AG10803 (cell line): ENCODE measurements around the gene GLRA3.

ENCODE experiments used
- DNase-seq: peaks from one replicate; pipeline ENCODE4 v3.0.0; 2010; ENCODE audit warnings: low read depth
- H3K4me3 ChIP-seq: 2 replicates; pipeline ENCODE4 v1.5.1; 2011; ENCODE audit warnings: mild to moderate bottlenecking, low read length, control low read depth
- TF ChIP-seq, protein P1 (sequence below): conservative IDR thresholded peaks from 2 replicates; pipeline ENCODE4 v1.5.1; 2011; ENCODE audit warnings: mild to moderate bottlenecking, low read length, control low read depth, inconsistent platforms

Gene GLRA3

DNA sequence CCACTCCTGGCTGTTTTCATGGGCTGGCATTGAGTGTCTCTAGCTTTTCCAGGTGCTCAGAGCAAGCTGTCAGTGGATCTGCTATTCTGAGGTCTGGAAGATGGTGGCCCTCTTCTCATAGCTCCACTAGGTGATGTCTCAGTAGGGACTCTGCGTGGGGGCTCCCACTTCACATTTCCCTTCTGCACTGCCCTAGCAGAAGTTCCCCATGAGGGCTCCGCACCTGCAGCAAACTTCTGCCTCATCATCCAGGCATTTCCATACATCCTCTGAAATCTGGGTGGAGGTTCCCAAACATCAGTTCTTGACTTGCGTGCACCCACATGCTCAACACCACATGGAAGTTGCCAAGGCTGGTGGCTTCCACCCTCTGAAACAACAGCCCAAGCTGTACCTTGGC is 13.8 kb downstream of the GLRA3 start:
- TF ChIP-seq, protein P1, sequence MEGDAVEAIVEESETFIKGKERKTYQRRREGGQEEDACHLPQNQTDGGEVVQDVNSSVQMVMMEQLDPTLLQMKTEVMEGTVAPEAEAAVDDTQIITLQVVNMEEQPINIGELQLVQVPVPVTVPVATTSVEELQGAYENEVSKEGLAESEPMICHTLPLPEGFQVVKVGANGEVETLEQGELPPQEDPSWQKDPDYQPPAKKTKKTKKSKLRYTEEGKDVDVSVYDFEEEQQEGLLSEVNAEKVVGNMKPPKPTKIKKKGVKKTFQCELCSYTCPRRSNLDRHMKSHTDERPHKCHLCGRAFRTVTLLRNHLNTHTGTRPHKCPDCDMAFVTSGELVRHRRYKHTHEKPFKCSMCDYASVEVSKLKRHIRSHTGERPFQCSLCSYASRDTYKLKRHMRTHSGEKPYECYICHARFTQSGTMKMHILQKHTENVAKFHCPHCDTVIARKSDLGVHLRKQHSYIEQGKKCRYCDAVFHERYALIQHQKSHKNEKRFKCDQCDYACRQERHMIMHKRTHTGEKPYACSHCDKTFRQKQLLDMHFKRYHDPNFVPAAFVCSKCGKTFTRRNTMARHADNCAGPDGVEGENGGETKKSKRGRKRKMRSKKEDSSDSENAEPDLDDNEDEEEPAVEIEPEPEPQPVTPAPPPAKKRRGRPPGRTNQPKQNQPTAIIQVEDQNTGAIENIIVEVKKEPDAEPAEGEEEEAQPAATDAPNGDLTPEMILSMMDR = no peak
- no peak for DNase-seq
- no peak overlapping the region for H3K4me3 ChIP-seq

DNA sequence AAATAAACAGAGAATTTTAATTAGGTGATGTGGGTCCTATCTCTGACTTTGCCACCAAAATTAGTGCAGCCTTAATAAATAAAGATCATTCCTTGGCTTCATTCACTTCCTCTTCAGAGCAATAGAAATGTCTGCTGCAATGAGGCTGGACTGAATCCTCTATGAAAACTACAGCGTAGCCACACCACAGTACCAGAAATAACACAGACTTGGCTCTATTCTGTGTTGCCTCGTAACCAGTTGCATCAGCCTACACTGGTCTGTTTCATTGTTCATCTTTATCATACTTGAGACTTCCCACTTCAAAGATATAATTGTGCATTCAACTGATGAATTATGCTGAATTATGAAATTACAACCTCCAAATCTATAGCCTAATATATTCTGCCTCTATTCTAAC is 15.8 kb downstream of the GLRA3 start:
- H3K4me3 ChIP-seq = no peak overlapping the region
- TF ChIP-seq, protein P1 = no peak
- no peak for DNase-seq

DNA sequence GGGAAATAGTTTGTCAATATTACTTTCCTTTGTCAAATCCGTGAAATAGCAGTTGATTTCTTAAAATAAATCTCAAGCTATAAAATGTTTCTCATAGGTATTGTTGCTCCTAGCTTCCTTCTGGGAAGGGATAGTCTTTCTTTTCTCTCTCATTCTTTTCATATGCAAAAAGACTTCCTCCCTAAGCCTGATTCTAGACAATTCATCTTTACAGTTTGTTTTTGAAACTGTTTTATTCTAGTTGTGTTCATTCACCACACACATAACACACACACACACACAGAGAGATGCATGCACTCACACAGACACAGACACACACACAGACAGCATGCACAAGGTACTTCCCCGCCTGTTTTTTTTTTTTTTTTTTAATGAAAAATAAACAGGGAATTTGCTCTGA is 18.2 kb downstream of the GLRA3 start:
- no peak overlapping the region for H3K4me3 ChIP-seq
- TF ChIP-seq, protein P1 = no peak
- no peak for DNase-seq

DNA sequence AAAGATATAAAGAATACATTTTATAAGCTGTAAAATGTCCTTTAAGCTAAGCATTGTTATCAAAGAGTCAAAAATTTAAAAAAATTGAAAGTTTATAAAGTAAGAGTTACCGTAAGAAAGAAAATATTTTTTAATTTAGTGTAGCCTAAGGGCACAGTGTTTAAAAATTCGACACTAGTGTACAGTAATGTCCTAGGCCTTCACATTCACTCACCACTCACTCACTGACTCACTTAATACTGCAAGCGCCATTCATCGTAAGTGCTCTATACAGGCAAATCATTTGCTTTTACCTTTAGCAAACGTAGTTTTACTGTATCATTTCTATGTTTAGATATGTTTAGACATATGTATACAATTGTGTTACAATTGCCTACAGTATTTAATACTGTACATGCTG is 20.2 kb downstream of the GLRA3 start:
- DNase-seq = no peak
- TF ChIP-seq, protein P1 = no peak
- no peak overlapping the region for H3K4me3 ChIP-seq

DNA sequence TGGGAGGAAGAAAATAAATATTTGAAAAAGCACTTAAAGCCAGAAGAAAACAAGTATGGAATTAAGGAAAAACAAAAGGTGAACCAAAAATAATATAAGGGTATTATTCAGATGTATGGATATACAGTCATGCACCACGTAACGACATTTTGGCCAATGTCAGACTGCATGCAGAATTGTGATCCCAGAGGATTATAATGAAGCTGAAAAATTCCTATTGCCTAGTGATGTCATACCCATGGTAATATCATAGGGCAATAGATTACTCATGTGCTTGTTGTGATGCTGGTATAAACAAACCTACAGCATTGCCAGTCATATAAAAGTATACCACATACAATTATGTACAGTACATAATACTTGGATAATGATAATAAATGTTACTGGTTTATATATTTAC is 20.9 kb downstream of the GLRA3 start:
- TF ChIP-seq, protein P1 = no peak
- H3K4me3 ChIP-seq = no peak overlapping the region
- no peak for DNase-seq

DNA sequence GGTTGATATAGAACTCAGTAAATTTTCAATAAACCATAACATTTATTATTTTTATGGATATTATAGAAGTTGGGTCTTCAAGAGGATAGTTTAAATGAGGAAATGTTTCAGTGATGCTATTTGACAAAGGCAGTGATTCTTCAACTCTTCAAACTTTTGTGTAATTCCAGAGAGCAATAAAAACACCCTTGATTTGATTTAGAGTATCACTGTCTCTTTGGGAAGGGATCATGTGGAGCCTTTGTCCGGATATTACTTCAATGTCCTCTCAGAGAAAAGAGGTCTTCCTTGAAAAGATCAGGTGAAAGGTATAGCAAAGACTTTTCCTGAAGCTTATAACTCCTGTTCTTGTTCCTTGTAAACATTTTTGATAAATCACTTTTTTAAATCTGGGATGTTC is 23.3 kb downstream of the GLRA3 start:
- no peak for DNase-seq
- TF ChIP-seq, protein P1 = no peak

DNA sequence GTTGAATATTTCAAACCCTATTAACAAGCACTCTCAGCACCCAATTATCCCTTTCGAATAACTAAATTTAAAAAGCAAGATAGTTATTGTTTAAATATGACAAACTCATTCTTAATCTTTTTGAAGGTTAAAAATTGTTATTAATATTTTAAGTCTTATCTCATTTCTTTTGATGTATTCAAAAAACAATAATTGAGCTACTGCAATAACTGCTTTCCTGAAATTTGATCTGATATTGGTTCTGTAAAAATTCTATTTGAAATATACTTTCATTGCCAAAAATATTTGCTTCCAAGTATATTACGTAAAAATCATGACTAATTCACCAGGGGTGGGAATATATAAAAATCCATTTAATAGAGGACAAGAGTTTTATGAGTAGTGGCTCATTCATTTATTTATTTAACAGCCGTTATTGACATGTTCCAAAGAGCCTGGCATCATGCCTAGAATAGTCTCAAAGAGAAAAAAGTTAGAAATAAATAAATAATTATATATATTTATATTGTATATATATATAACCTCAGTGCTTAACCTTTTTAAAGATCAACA is 34.4 kb downstream of the GLRA3 start:
- TF ChIP-seq, protein P1 = no peak
- no peak for DNase-seq
- no peak overlapping the region for H3K4me3 ChIP-seq

More for the DNA sequence above, 23.3 kb downstream of the GLRA3 start:
- H3K4me3 ChIP-seq = no peak overlapping the region
